ENCODE measurements around the gene KIF3A.

KIF3A gene

GRCh38 chr5:132770476-132771159, 33.3 kb upstream of the KIF3A start:
- TF ChIP-seq CTCF (IDR thresholded peaks at IDR 0.05; ENCODE audit: low read depth, low read length), result no peak
- DNase-seq (ENCODE audit: extremely low read depth, low read depth), result no peak

- no peak for DNase-seq (ENCODE audit: extremely low read depth, low read depth)
- TF ChIP-seq CTCF (IDR thresholded peaks at IDR 0.05; ENCODE audit: low read depth, low read length), result no peak
These were observed 31.1 kb upstream of the KIF3A start for GRCh38 chr5:132768485-132768868.

GRCh38 chr5:132767150-132767549, 29.8 kb upstream of the KIF3A start:
- no peak for DNase-seq (ENCODE audit: extremely low read depth, low read depth)
- TF ChIP-seq CTCF (IDR thresholded peaks at IDR 0.05; ENCODE audit: low read depth, low read length), result no peak

- TF ChIP-seq CTCF (IDR thresholded peaks at IDR 0.05; ENCODE audit: low read depth, low read length), result no peak
- no peak for DNase-seq (ENCODE audit: extremely low read depth, low read depth)
These were observed 29.4 kb upstream of the KIF3A start for GRCh38 chr5:132766806-132767055.

- no peak for TF ChIP-seq CTCF (IDR thresholded peaks at IDR 0.05; ENCODE audit: low read depth, low read length)
- no peak for DNase-seq (ENCODE audit: extremely low read depth, low read depth)
These were observed 28.9 kb upstream of the KIF3A start for GRCh38 chr5:132766020-132766805.

- DNase-seq (ENCODE audit: extremely low read depth, low read depth), result no peak
- no peak for TF ChIP-seq CTCF (IDR thresholded peaks at IDR 0.05; ENCODE audit: low read depth, low read length)
These were observed 28.1 kb upstream of the KIF3A start for GRCh38 chr5:132765311-132766019.

- DNase-seq (ENCODE audit: extremely low read depth, low read depth), result no peak
- TF ChIP-seq CTCF (IDR thresholded peaks at IDR 0.05; ENCODE audit: low read depth, low read length), result no peak
These were observed 27.4 kb upstream of the KIF3A start for GRCh38 chr5:132764671-132765238.

All from AG09319 (cell line).